Activated T-cell treated with anti-CD3 and anti-CD28 coated beads, Interleukin-2, amount 50 U/mL, for 1 hour (primary cell): ENCODE results near the gene TEKTIP1.
"Not testable (repeated sequence)": the region's sequence is repeated elsewhere in the genome, so short reads cannot be mapped to it uniquely, and the experiment has no call there.

Experiments used
- DNase-seq: peaks from one replicate; pipeline ENCODE4 v3.0.0-alpha.2; 2020

Gene TEKTIP1

GRCh38 chr19:3508121-3508661 is 30.8 kb upstream of the TEKTIP1 start:
- DNase-seq: not testable (repeated sequence)

- DNase-seq: no peak
These were observed 30.0 kb upstream of the TEKTIP1 start for GRCh38 chr19:3508771-3509535.

GRCh38 chr19:3509566-3509989 is 29.4 kb upstream of the TEKTIP1 start:
- DNase-seq: no peak

GRCh38 chr19:3510727-3511126 is 28.2 kb upstream of the TEKTIP1 start:
- no peak for DNase-seq

- DNase-seq: no peak
These were observed 27.3 kb upstream of the TEKTIP1 start for GRCh38 chr19:3511506-3512251.

GRCh38 chr19:3512562-3513228 is 26.3 kb upstream of the TEKTIP1 start:
- no peak for DNase-seq

GRCh38 chr19:3513229-3514140 is 25.5 kb upstream of the TEKTIP1 start:
- DNase-seq: no peak

- no peak for DNase-seq
These were observed 24.0 kb upstream of the TEKTIP1 start for GRCh38 chr19:3514930-3515329.

- no peak for DNase-seq
These were observed 23.0 kb upstream of the TEKTIP1 start for GRCh38 chr19:3515891-3516422.

GRCh38 chr19:3516675-3517207 is 22.2 kb upstream of the TEKTIP1 start:
- peak; percentile 43 for DNase-seq

GRCh38 chr19:3517638-3518037 is 21.3 kb upstream of the TEKTIP1 start:
- DNase-seq: no peak

- no peak for DNase-seq
These were observed 20.7 kb upstream of the TEKTIP1 start for GRCh38 chr19:3518255-3518654.

- no peak for DNase-seq
These were observed 20.3 kb upstream of the TEKTIP1 start for GRCh38 chr19:3518659-3519058.

- DNase-seq: no peak
These were observed 19.8 kb upstream of the TEKTIP1 start for GRCh38 chr19:3519126-3519525.

- DNase-seq: no peak
These were observed 18.5 kb upstream of the TEKTIP1 start for GRCh38 chr19:3520166-3521103.

- DNase-seq: no peak
These were observed 17.9 kb upstream of the TEKTIP1 start for GRCh38 chr19:3521104-3521445.

GRCh38 chr19:3522421-3523360 is 16.3 kb upstream of the TEKTIP1 start:
- DNase-seq: no peak

- no peak for DNase-seq
These were observed 15.5 kb upstream of the TEKTIP1 start for GRCh38 chr19:3523361-3524077.
